Pancreas (tissue), 10 donors: ENCODE measurements around the gene CDH4. TPM values are rescaled to one million over a fixed set of nuclear protein-coding genes. Genes with fewer than 3 reads are reported as not detected.

ENCODE experiments used
- ATAC-seq, 4 donors: fragments of 200-7000 bp; cut with Tn5 transposase; one replicate each; pipeline versions ENCODE4 v1.8.0 to v1.9.1; 2020; ENCODE audit warnings: mild to moderate bottlenecking in 4 of 4, moderate library complexity in 4 of 4
- DNase-seq, 6 donors: peaks; one replicate each; pipeline ENCODE4 v3.0.0-alpha.2; 2020
- FAIRE-seq: peaks from 2 replicates; lab custom pipeline; 2012; peaks lifted over from hg19 to GRCh38; lab: Jason Lieb, UNC
- H3K27ac ChIP-seq, 4 donors: fragments of 200-600 bp; sonication (generic); 1 replicate in 3 of 4; 2 replicates in 1 of 4; pipeline versions ENCODE4 v1.5.0 to v1.8.0; 2020
- H3K27me3 ChIP-seq, 4 donors: fragments of 200-600 bp; one replicate each; pipeline ENCODE4 v1.8.0; 2021
- H3K36me3 ChIP-seq, 3 donors: fragments of 200-600 bp; sonication (generic) in 1 of 3; one replicate each; pipeline versions ENCODE4 v1.5.0 to v1.8.0; 2020 to 2021
- H3K4me1 ChIP-seq, 3 donors: fragments of 200-600 bp; one replicate each; pipeline ENCODE4 v1.8.0; 2021
- H3K4me3 ChIP-seq, 4 donors: fragments of 200-600 bp; sonication (generic) in 2 of 4; one replicate each; pipeline versions ENCODE4 v1.5.0 to v1.8.0; 2020 to 2021
- H3K9me3 ChIP-seq, 4 donors: fragments of 200-600 bp; one replicate each; pipeline ENCODE4 v1.8.0; 2021
- WGBS, 2 donors: extraction: QIAGEN DNeasy Blood & Tissue Kit; methylation state at CpG; one replicate each; pipeline ENCODE4 v1.1.7; 2013; 5-methylcytosine and 5-hydroxymethylcytosine counted together
- intact Hi-C, 3 donors: fragments of 100-400 bp; cut with DNase I; formaldehyde crosslinking; loops; one replicate each; pipeline versions ENCODE4 v1.11.1 to v1.14.2; 2022
- polyA plus RNA-seq, 2 donors: library from polyadenylated mRNA; stranded (reverse); fragments of 200-250 nt; gene quantifications; one replicate each; pipeline ENCODE4 v1.2.3, GENCODE V29; 2013
- total RNA-seq, 6 donors: library from RNA; stranded (reverse); fragmentation: NEBNext Ultra II Directional in 4 of 6; extraction: Animal tissue kit (Norgen Biotek cat#: 25700) in 4 of 6; gene quantifications; one replicate each; pipeline versions ENCODE4 v1.2.1 to v1.2.4, GENCODE V29; 2021 to 2023
- TF ChIP-seq, protein P1 (sequence below), 4 donors: fragments of 200-600 bp; sonication (generic) in 3 of 4; IDR thresholded peaks; one replicate each; pipeline versions ENCODE4 v1.5.0 to v1.8.0; 2021; ENCODE audit warnings: antibody characterized with exemption in 4 of 4
- donor health status: healthy with polysubstance abuse.
- donor health status: DM: no; HTN: no; CAD: no; lungs with moderate emphysema.
- donor health status: DM: no; HTN: no; CAD: no.
- donor health status: control.
- donor health status: control.
- donor health status: Bipolar disorder and iron deficiency.
- donor health status: DM: yes; HTN: yes; CAD: no.
- donor health status: DM: no; HTN: no; CAD: no.
- donor health status: DM: no; HTN: no; CAD: no.
- donor health status: DM: yes; HTN: yes; CAD: no.

The CDH4 gene
- total and polyA plus RNA-seq, 8 donors = 0.04 to 1.4 (median 0.27) TPM

DNA sequence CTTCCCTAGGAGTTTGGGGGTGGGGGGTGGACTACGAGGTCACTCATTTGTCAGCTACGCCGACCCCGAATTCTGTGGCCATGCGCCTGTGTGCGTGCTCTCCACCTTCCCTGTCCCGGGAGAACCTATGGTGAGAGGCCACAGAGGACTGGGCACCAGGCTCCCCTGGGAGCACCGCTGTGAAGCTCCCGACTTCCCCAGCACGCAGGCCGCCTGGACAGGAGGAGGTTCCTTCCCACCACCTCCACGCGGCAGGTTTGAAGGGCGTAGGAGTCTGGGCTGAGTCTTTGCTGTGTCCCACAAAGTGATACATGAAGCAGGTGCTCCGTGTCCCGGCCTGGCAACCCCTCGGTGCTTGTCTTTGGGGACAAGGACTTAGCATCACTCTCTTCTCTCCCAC, 107.2 kb downstream of the CDH4 start:
- no peaks in the 10 kb centered on the region for H3K9me3 ChIP-seq
- no peaks in the 10 kb centered on the region for H3K27me3 ChIP-seq
- no peak overlapping the region for H3K4me3 ChIP-seq
- no peak for FAIRE-seq
- TF ChIP-seq, protein P1, sequence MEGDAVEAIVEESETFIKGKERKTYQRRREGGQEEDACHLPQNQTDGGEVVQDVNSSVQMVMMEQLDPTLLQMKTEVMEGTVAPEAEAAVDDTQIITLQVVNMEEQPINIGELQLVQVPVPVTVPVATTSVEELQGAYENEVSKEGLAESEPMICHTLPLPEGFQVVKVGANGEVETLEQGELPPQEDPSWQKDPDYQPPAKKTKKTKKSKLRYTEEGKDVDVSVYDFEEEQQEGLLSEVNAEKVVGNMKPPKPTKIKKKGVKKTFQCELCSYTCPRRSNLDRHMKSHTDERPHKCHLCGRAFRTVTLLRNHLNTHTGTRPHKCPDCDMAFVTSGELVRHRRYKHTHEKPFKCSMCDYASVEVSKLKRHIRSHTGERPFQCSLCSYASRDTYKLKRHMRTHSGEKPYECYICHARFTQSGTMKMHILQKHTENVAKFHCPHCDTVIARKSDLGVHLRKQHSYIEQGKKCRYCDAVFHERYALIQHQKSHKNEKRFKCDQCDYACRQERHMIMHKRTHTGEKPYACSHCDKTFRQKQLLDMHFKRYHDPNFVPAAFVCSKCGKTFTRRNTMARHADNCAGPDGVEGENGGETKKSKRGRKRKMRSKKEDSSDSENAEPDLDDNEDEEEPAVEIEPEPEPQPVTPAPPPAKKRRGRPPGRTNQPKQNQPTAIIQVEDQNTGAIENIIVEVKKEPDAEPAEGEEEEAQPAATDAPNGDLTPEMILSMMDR (IDR thresholded peaks at IDR 0.05) = no peak
- H3K27ac ChIP-seq = no peak overlapping the region
- H3K36me3 ChIP-seq = no peaks in the 10 kb centered on the region
- WGBS, 2 donors = 56 to 66% methylated on average over 16 to 17 of the region's 17 CpGs
- no peak for DNase-seq
- ATAC-seq = no peak
- H3K4me1 ChIP-seq = no peaks in the 10 kb centered on the region
- intact Hi-C loops = no loop called here

DNA sequence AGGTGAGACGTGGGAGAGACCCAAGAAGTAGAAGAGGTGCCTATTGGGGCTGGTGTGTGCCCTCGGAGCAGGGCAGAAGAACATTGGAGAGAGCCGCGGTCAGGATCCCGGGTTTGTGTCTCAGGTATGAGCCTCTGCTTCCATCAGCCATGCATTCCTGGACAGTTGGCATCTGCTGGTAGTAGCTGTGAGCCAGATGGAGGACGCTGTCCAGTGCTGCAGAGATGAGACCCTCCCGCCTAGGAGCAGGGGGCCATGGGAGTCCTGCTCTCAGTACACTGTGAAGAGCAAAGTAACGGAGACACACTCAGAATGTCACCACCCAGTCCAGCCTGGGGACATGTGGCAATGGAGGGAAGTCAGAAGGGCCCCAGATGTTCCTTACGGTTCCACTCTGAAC, 108.2 kb downstream of the CDH4 start:
- intact Hi-C loops = no loop called here
- Histone ChIP-seq H3K4me3 (no peak overlapping the region), H3K36me3 (no peaks in the 10 kb centered on the region), H3K27ac (no peak overlapping the region), H3K27me3 (no peaks in the 10 kb centered on the region), H3K9me3 (no peaks in the 10 kb centered on the region), H3K4me1 (no peaks in the 10 kb centered on the region)
- FAIRE-seq (no peak), ATAC-seq (no peak), DNase-seq (no peak)
- TF ChIP-seq, protein P1 (IDR thresholded peaks at IDR 0.05) = no peak
- 48 to 71% methylated on average over 9 of the region's 9 CpGs for WGBS, 2 donors

DNA sequence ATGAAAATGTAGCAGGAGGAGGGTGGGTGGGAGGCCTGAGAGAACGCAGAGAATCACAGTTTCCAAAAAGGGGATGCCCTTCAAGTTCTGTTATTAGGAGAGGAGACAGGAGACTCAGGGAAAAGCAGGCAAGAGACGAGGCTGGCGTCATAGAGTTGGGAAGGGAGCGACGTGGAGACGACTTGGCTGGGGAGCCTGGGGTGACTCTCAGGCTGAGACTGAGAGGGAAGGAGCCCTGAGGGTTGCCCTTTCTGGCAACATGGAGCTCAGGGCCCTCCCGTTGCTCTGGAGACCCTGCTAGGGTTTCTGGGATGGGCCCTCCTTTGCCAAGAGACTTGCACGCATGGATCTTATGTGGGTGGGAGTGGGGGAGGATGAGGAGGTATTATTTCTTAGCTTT, 108.9 kb downstream of the CDH4 start:
- TF ChIP-seq, protein P1 (IDR thresholded peaks at IDR 0.05) = no peak
- Histone ChIP-seq H3K4me3 (no peak overlapping the region), H3K4me1 (no peaks in the 10 kb centered on the region), H3K27ac (no peak overlapping the region), H3K27me3 (no peaks in the 10 kb centered on the region), H3K9me3 (no peaks in the 10 kb centered on the region), H3K36me3 (no peaks in the 10 kb centered on the region)
- intact Hi-C loops = no loop called here
- 48 to 71% methylated on average over 8 of the region's 8 CpGs for WGBS, 2 donors
- ATAC-seq (no peak), DNase-seq (no peak), FAIRE-seq (no peak)

DNA sequence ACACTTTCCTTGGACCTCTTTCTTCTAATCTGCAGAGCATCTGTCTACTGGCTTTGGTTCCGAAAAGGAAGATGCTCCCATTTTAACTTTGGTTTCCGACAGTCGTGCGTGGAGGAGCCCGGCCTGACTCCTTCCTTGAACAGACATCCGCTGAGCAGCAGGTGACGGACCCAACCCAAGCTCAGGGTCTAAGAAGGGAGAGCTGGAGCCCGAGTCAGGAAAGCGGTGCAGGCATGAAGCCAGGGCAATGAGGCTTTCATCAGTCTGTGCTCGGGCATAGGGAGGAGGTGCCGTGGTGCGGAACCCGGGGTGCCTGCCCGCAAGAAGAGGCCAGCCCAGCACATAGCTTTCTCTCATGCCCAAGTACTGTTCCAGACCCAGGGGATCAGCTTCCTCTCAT, 109.4 kb downstream of the CDH4 start:
- ATAC-seq (no peak), DNase-seq (no peak), FAIRE-seq (no peak)
- TF ChIP-seq, protein P1 (IDR thresholded peaks at IDR 0.05) = no peak
- Histone ChIP-seq H3K4me3 (no peak overlapping the region), H3K36me3 (no peaks in the 10 kb centered on the region), H3K27me3 (no peaks in the 10 kb centered on the region), H3K9me3 (no peaks in the 10 kb centered on the region), H3K27ac (no peak overlapping the region), H3K4me1 (no peaks in the 10 kb centered on the region)
- WGBS, 2 donors = 78 to 81% methylated on average over 14 of the region's 14 CpGs
- intact Hi-C loops = no loop called here

DNA sequence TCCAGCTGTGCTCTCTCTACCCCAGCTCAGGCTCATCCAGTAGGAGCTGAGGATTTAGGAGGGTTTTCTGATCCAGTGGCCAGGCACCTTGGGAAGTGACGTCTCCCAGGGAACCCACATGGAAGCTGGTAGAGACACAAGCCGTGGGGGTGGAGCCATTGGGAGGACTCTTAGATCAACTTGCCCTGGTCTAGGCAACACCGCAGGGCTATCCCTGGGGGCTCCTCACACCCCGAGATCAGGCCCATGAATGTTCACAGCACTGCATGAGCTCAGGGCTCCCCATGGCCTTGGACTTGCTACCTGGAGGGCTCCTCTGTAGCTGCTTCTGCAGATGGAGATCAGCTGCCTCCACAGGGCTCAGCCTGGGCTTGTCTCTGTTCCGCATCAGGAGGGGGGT, 112.1 kb downstream of the CDH4 start:
- H3K36me3 ChIP-seq = no peaks in the 10 kb centered on the region
- FAIRE-seq = no peak
- 57 to 76% methylated on average over 5 of the region's 5 CpGs for WGBS, 2 donors
- DNase-seq = no peak
- TF ChIP-seq, protein P1 (IDR thresholded peaks at IDR 0.05) = no peak
- H3K27me3 ChIP-seq = no peaks in the 10 kb centered on the region
- H3K9me3 ChIP-seq = no peaks in the 10 kb centered on the region
- no peaks in the 10 kb centered on the region for H3K4me1 ChIP-seq
- H3K27ac ChIP-seq = no peak overlapping the region
- intact Hi-C loops = no loop called here
- H3K4me3 ChIP-seq = no peak overlapping the region
- no peak for ATAC-seq
